A673 (cell line): ENCODE measurements around the gene VMAC. TPM values are rescaled to one million over a fixed set of nuclear protein-coding genes. Genes with fewer than 3 reads are reported as not detected.

ENCODE experiments used
- BruUV-seq: library from RNA; stranded (reverse); fragments of 400-500 nt; replicated peaks from 2 replicates; lab custom pipeline; 2021; lab: Mats Ljungman, UMichigan
- CTCF ChIA-PET: fragments of 300-600 bp; sonication (Branson Sonifier 250); formaldehyde crosslinking; loops from one replicate; lab custom pipeline; 2022; ENCODE audit warnings: antibody characterized with exemption; lab: Charles Lee
- POLR2A ChIA-PET: fragments of 300-600 bp; sonication (Branson Sonifier 250); formaldehyde crosslinking; loops from one replicate; lab custom pipeline; 2022; ENCODE audit warnings: antibody characterized with exemption; ENCODE audit not compliant: low non-redundant PET; lab: Charles Lee
- DNase-seq: peaks from one replicate; pipeline ENCODE4 v3.0.0-alpha.2; 2015; ENCODE audit warnings: low spot score
- H3K27ac ChIP-seq: fragments of 200-600 bp; sonication (generic); 2 replicates; pipeline ENCODE4 v1.5.1; 2016; ENCODE audit warnings: mixed run types, low read depth, mild to moderate bottlenecking, mixed read lengths, antibody characterized with exemption, low read length; ENCODE audit not compliant: poor library complexity, severe bottlenecking
- H3K27me3 ChIP-seq: fragments of 200-600 bp; sonication (generic); replicated peaks from 2 replicates; pipeline ENCODE4 v1.6.1; 2017; ENCODE audit warnings: mixed run types, low read depth, mild to moderate bottlenecking, mixed read lengths, antibody characterized with exemption, low read length; ENCODE audit not compliant: insufficient read depth, poor library complexity
- H3K36me3 ChIP-seq: fragments of 200-600 bp; sonication (generic); 2 replicates; pipeline ENCODE4 v1.6.1; 2016; ENCODE audit warnings: mixed run types, mild to moderate bottlenecking, mixed read lengths, antibody characterized with exemption, low read length; ENCODE audit not compliant: insufficient read depth, poor library complexity, severe bottlenecking
- H3K4me1 ChIP-seq: fragments of 200-600 bp; sonication (generic); 2 replicates; pipeline ENCODE4 v1.6.1; 2017; ENCODE audit warnings: mixed run types, mild to moderate bottlenecking, mixed read lengths, antibody characterized with exemption, low read length; ENCODE audit not compliant: insufficient read depth, poor library complexity, severe bottlenecking
- H3K4me3 ChIP-seq: fragments of 200-600 bp; sonication (generic); 2 replicates; pipeline ENCODE4 v1.5.1; 2016; ENCODE audit warnings: low read depth, mixed run types, mild to moderate bottlenecking, mixed read lengths, low read length; ENCODE audit not compliant: poor library complexity, severe bottlenecking
- H3K9me3 ChIP-seq: fragments of 200-600 bp; sonication (generic); 2 replicates; pipeline ENCODE4 v1.6.1; 2016; ENCODE audit warnings: mixed run types, low read depth, mild to moderate bottlenecking, mixed read lengths, antibody characterized with exemption, low read length; ENCODE audit not compliant: poor library complexity, severe bottlenecking
- CTCF ChIP-seq: fragments of 300-800, 200-600 bp; sonication (generic); conservative IDR thresholded peaks from 2 replicates; pipeline ENCODE4 v1.5.1; 2017; ENCODE audit warnings: low read depth, mild to moderate bottlenecking, antibody characterized with exemption, low read length, moderate library complexity, mixed read lengths
- EZH2 ChIP-seq: fragments of 200-600 bp; sonication (generic); IDR thresholded peaks from 2 replicates; pipeline ENCODE4 v1.6.1; 2017; ENCODE audit warnings: borderline replicate concordance, low read depth, mild to moderate bottlenecking, mixed read lengths, antibody characterized with exemption, low read length; ENCODE audit not compliant: poor library complexity, severe bottlenecking
- intact Hi-C: fragments of 100-400 bp; cut with micrococcal nuclease; formaldehyde crosslinking; loops from one replicate; pipeline ENCODE4 v1.10.0; 2022; ENCODE audit not compliant: unreplicated experiment
- total RNA-seq: library from RNA; stranded (reverse); gene quantifications from 2 replicates; pipeline ENCODE4 v1.2.3, GENCODE V29; 2021

Gene VMAC
- total RNA-seq, 1 experiment from 2014 or later, result 0.67 TPM

DNA sequence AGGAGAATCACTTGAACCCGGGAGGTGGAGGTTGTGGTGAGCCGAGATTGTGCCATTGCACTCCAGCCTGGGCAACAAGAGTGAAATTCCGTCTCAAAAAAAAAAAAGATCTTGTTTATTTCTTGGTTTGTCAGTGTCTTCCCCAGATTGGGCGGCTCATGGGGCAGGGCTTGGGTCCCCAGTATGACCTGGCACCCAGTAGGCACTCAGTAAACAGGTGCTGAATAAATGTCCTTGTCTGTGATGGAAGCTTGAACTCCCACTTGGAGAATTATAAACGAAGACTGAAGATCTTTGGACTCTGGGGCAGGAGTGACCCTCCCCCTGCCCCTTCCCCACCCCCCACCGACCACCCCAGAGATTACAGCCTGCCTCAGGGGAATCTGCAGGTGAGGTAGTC, 24.5 kb upstream of the VMAC start:
- Histone ChIP-seq H3K9me3 (no peaks in the 10 kb centered on the region), H3K36me3 (no peaks in the 10 kb centered on the region), H3K27me3 (peaks cover 8% of the 10 kb centered on the region), H3K4me1 (no peaks in the 10 kb centered on the region), H3K4me3 (no peak overlapping the region), H3K27ac (no peak overlapping the region)
- intact Hi-C loops, result no loop called here
- ChIA-PET CTCF (no interaction called here), POLR2A (no interaction called here)
- DNase-seq, result no peak
- BruUV-seq, result no TSS peak
- TF ChIP-seq CTCF (no peak), EZH2 (no peak)

DNA sequence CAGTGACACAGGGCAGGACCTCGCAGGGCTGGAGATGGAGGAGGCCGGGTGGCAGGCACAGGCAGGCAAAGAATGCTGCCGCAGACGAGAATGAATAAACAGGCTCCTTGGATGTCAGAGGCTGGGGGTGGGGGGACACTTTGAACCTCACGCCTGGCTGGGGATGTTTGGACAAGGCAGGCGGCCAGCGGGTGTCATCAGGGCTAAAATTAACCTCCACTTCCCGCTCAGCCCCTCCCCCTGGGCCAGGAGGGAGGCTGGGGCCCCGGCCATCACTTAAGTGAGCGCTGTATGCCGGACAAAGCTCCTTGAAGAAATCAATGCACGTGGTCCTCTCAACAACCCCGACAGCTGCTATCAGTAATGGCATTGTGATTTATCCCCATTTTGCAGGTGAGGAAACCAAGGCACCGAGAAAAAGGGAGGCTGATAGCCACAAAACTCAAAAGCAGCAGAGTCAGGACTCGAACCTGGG, 24.0 kb upstream of the VMAC start:
- POLR2A ChIA-PET, result no interaction called here
- Histone ChIP-seq H3K4me3 (no peak overlapping the region), H3K27ac (no peak overlapping the region), H3K36me3 (no peaks in the 10 kb centered on the region), H3K4me1 (no peaks in the 10 kb centered on the region), H3K27me3 (peaks cover 8% of the 10 kb centered on the region), H3K9me3 (no peaks in the 10 kb centered on the region)
- intact Hi-C loops, result no loop called here
- CTCF ChIA-PET, result no interaction called here
- no peak for DNase-seq
- TF ChIP-seq CTCF (no peak), EZH2 (no peak)
- BruUV-seq, result no TSS peak

DNA sequence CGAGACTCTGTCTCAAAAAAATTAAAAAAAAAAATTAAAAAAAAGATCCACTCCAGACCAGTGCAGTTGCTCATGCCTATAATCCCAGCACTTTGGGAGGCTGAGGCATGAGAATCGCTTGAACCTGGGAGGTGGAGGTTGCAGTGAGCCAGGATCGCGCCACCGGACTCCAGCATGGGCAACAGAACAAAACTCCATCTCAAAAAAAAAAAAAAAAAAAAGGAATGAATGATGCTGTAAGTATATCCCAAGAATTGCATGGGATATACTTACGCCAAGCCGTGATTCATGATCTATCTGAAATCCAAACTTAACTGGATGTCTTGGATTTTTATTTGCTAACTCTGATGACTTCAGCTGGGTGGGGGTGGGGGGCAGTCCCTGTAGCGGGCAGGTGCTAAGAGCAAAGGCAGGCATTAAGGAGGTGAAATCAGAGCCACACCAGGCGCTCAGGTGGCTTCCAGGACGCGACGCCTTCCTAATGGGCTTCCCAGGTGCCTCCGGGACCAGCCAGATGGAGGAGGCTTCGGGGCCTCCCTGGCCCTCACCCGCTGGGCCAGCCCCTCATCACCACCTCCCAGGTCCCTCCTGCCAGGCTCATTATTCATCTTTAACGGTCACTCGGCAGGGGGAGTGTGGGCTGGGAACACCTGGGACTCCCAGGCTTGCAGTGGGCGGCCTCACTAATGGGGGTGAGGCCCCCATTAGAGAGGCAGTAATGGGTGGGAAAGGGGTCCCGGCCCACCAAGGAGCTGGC, 23.0 kb upstream of the VMAC start:
- H3K9me3 ChIP-seq, result no peaks in the 10 kb centered on the region
- no peak for DNase-seq
- intact Hi-C loops, result no loop called here
- TF ChIP-seq EZH2 (no peak), CTCF (no peak)
- no peak overlapping the region for H3K27ac ChIP-seq
- ChIA-PET POLR2A (no interaction called here), CTCF (no interaction called here)
- H3K4me1 ChIP-seq, result no peaks in the 10 kb centered on the region
- no peaks in the 10 kb centered on the region for H3K36me3 ChIP-seq
- peaks cover 8% of the 10 kb centered on the region for H3K27me3 ChIP-seq
- H3K4me3 ChIP-seq, result no peak overlapping the region
- no TSS peak for BruUV-seq
